Glutamatergic neuron (in vitro differentiated cells): ENCODE measurements around the gene MARCHF5. TPM values are rescaled to one million over a fixed set of nuclear protein-coding genes. Genes with fewer than 3 reads are reported as not detected.
A peak's percentile ranks its signal among the peaks of the same experiment; 100 is the strongest.
"Not testable (repeated sequence)": the region's sequence is repeated elsewhere in the genome, so short reads cannot be mapped to it uniquely, and the experiment has no call there.

Source experiments
- DNase-seq: peaks from one replicate; pipeline ENCODE4 v3.0.0; 2022
- H3K27ac Mint-ChIP-seq: one replicate; pipeline ENCODE4 v1.8.0; 2020; ENCODE audit warnings: mild to moderate bottlenecking, mixed read lengths, inconsistent platforms; ENCODE audit not compliant: unreplicated experiment
- H3K27me3 Mint-ChIP-seq: one replicate; pipeline ENCODE4 v1.8.0; 2020; ENCODE audit warnings: mild to moderate bottlenecking, moderate library complexity, mixed read lengths, inconsistent platforms; ENCODE audit not compliant: unreplicated experiment
- H3K36me3 Mint-ChIP-seq: one replicate; pipeline ENCODE4 v1.8.0; 2020; ENCODE audit warnings: mild to moderate bottlenecking, mixed read lengths, inconsistent platforms; ENCODE audit not compliant: unreplicated experiment
- H3K4me1 Mint-ChIP-seq: one replicate; pipeline ENCODE4 v1.8.0; 2020; ENCODE audit warnings: mild to moderate bottlenecking, low read depth, mixed read lengths, inconsistent platforms; ENCODE audit not compliant: unreplicated experiment
- H3K4me3 Mint-ChIP-seq: one replicate; pipeline ENCODE4 v1.8.0; 2020; ENCODE audit warnings: mild to moderate bottlenecking, mixed read lengths, inconsistent platforms; ENCODE audit not compliant: unreplicated experiment
- H3K9me3 Mint-ChIP-seq: one replicate; pipeline ENCODE4 v1.8.0; 2020; ENCODE audit warnings: mild to moderate bottlenecking, moderate library complexity, mixed read lengths, inconsistent platforms; ENCODE audit not compliant: unreplicated experiment
- total RNA-seq: library from RNA; stranded (reverse); fragmentation: NEBNext Ultra II Directional; extraction: Animal tissue kit (Norgen Biotek cat#: 25700); gene quantifications from one replicate; pipeline ENCODE4 v1.2.1, GENCODE V29; 2021; ENCODE audit not compliant: unreplicated experiment
- TF ChIP-seq, protein P1 (sequence below): fragments of 200-600 bp; sonication (generic); IDR thresholded peaks from one replicate; pipeline ENCODE4 v1.5.0; 2021; ENCODE audit not compliant: partially characterized antibody, unreplicated experiment

The MARCHF5 gene
- total RNA-seq, 1 donor from 2014 or later, result 68.5 TPM

DNA sequence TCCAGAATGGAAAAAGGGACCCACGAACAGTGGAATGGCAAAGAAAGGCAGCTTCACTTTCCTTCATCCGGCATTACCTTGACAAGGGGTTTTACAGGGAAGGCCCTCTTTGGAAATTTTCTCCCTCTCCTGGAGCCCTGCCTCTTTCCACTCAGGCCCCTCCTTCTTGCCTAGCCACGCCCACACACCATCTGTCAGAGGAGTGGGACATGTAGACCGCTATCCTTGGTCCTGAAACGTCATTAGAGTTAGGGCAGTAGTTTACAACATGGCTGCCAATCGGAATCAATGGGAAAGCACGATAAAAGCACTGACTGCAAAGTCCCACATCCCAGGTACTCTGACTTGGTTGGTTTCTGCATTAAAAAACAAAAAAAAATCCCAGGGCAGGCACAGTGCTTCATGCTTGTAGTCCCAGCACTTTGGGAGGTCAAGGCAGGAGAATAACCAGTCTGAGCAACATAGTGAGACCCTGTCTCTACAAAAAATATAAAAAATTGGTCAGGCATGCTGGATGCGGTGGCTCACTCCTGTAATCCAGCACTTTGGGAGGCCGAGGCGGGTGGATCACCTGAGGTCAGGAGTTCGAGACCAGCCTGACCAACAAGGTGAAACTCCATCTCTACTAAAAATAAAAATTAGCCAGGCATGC, 96.4 kb downstream of the MARCHF5 start:
- no peaks in the 10 kb centered on the region for H3K4me1 Mint-ChIP-seq
- H3K27me3 Mint-ChIP-seq, result no peaks in the 10 kb centered on the region
- TF ChIP-seq, protein P1, sequence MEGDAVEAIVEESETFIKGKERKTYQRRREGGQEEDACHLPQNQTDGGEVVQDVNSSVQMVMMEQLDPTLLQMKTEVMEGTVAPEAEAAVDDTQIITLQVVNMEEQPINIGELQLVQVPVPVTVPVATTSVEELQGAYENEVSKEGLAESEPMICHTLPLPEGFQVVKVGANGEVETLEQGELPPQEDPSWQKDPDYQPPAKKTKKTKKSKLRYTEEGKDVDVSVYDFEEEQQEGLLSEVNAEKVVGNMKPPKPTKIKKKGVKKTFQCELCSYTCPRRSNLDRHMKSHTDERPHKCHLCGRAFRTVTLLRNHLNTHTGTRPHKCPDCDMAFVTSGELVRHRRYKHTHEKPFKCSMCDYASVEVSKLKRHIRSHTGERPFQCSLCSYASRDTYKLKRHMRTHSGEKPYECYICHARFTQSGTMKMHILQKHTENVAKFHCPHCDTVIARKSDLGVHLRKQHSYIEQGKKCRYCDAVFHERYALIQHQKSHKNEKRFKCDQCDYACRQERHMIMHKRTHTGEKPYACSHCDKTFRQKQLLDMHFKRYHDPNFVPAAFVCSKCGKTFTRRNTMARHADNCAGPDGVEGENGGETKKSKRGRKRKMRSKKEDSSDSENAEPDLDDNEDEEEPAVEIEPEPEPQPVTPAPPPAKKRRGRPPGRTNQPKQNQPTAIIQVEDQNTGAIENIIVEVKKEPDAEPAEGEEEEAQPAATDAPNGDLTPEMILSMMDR, result no peak
- H3K27ac Mint-ChIP-seq, result no peak overlapping the region
- H3K4me3 Mint-ChIP-seq, result no peak overlapping the region
- peak; percentile 26 for DNase-seq
- no peaks in the 10 kb centered on the region for H3K36me3 Mint-ChIP-seq
- peaks cover 5% of the 10 kb centered on the region for H3K9me3 Mint-ChIP-seq

DNA sequence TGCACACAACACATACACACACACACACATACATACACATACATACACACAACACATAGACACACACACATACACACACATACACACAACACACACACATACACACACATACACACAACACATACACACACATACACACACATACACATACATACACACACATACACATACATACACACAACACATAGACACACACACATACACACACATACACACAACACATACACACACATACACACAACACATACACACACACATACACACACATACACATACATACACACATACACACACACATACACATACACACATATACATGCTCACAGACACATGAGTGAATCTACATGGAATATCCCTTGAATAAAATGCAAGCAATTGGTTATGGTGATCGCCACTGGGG, 102.2 kb downstream of the MARCHF5 start:
- H3K36me3 Mint-ChIP-seq, H3K4me3 Mint-ChIP-seq, H3K9me3 Mint-ChIP-seq, H3K4me1 Mint-ChIP-seq, H3K27me3 Mint-ChIP-seq, H3K27ac Mint-ChIP-seq, DNase-seq: not testable (repeated sequence)

DNA sequence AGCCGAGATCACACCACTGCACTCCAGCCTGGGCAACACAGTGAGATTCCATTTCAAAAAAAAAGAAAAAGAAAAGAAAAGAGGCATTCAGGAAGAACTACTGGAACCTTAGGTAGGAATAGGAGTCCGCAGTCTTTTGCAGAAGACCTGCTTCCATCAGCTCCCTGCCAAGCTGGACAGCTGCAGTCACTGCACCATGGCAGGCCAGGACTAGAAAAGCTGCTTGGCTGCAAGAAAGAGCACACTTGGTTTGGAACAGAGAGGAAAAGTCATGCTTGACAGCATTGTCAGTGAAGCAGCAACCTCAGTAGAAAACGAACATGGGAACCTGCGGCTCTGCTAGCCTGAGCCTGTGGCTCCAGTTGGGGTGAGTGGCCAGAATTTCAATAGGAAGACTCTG, 104.3 kb downstream of the MARCHF5 start:
- peaks cover 3% of the 10 kb centered on the region for H3K27me3 Mint-ChIP-seq
- no peak overlapping the region for H3K27ac Mint-ChIP-seq
- H3K4me1 Mint-ChIP-seq, result no peaks in the 10 kb centered on the region
- peaks cover 2% of the 10 kb centered on the region for H3K9me3 Mint-ChIP-seq
- TF ChIP-seq, protein P1, result no peak
- H3K36me3 Mint-ChIP-seq, result peaks cover 8% of the 10 kb centered on the region
- no peak overlapping the region for H3K4me3 Mint-ChIP-seq
- no peak for DNase-seq

DNA sequence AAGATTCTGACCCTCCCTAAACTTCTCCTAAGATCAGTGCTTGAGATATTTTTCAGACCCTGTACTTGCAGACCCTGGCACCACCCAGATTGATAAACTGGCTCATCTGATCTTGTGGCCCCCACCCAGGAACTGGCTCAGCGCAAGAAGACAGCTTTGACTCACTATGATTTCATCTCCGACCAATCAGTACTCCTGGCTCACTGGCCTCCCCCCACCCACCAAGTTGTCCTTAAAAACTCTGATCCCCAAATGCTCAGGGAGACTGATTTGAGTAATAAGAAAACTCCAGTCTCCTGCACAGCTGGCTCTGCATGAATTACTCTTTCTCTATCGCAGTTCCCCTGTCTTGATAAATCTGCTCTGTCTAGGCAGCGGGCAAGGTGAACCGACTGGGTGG, 111.3 kb downstream of the MARCHF5 start:
- not testable (repeated sequence) for H3K4me1 Mint-ChIP-seq, DNase-seq, H3K4me3 Mint-ChIP-seq, H3K36me3 Mint-ChIP-seq, H3K27me3 Mint-ChIP-seq, H3K9me3 Mint-ChIP-seq, H3K27ac Mint-ChIP-seq

Other genes starting within 250 kb of the MARCHF5 start
- gene CPEB3, start 89 bp upstream of the MARCHF5 start, total RNA-seq, result 8.0 TPM